HCT116 (cell line): Measurements from ENCODE around the gene GAPDH. TPM values are rescaled to one million over a fixed set of nuclear protein-coding genes. Genes with fewer than 3 reads are reported as not detected.
A peak's percentile ranks its signal among the peaks of the same experiment; 100 is the strongest.

ENCODE experiments used
- ATAC-seq: fragments of 200-7000 bp; cut with Tn5 transposase; 2 replicates; pipeline ENCODE4 v1.9.1; 2020; ENCODE audit warnings: mild to moderate bottlenecking, moderate library complexity
- BruUV-seq: library from RNA; stranded (reverse); fragments of 400-500 nt; replicated peaks from 2 replicates; lab custom pipeline; 2021; lab: Mats Ljungman, UMichigan
- CTCF ChIA-PET: fragments of 300-600 bp; sonication (Branson Sonifier 250); formaldehyde crosslinking; loops from one replicate; lab custom pipeline; 2021; ENCODE audit warnings: antibody characterized with exemption; lab: Charles Lee
- POLR2A ChIA-PET: fragments of 300-600, 350-600 bp; sonication (Branson Sonifier 250); formaldehyde crosslinking; loops from one replicate; lab custom pipeline; 2021; ENCODE audit warnings: antibody characterized with exemption; lab: Charles Lee
- RAD21 ChIA-PET, 2 experiments: fragments of 300-600 bp; sonication (Branson Sonifier 250); formaldehyde crosslinking; loops; one replicate each; lab custom pipeline; 2023; ENCODE audit warnings: low total read pairs in 2 of 2; ENCODE audit not compliant: uncharacterized antibody in 2 of 2, unreplicated experiment in 2 of 2, low non-redundant PET in 1 of 2; lab: Charles Lee
- DNase-seq: peaks from one replicate; pipeline ENCODE4 v3.0.0-alpha.2; 2010; ENCODE audit warnings: low read depth, low spot score
- H2AFZ ChIP-seq: fragments of 200-600 bp; shearing (Covaris generic), sonication (generic); 2 replicates; pipeline ENCODE4 v1.6.1; 2017; ENCODE audit warnings: low read depth, mixed run types, mixed read lengths, antibody characterized with exemption, low read length; ENCODE audit not compliant: poor library complexity, severe bottlenecking
- H3K27ac ChIP-seq: 2 replicates; pipeline ENCODE4 v1.5.1; 2012; ENCODE audit warnings: low read depth, low read length
- H3K27me3 ChIP-seq: fragments of 200-600 bp; sonication (generic); 2 replicates; pipeline ENCODE4 v1.6.1; 2016; ENCODE audit warnings: mixed run types, low read length, mixed read lengths; ENCODE audit not compliant: insufficient read depth
- H3K36me3 ChIP-seq, 2 experiments: fragments of 200-500 bp in 1 of 2; fragments of 200-600 bp in 1 of 2; sonication (Bioruptor generic) in 1 of 2; sonication (generic) in 1 of 2; 2 replicates each; pipeline versions ENCODE4 v1.5.1 to v1.6.1; 2014 to 2016; ENCODE audit warnings: low read length in 2 of 2, inconsistent platforms in 1 of 2, mixed read lengths in 1 of 2, mixed run types in 1 of 2; ENCODE audit not compliant: insufficient read depth in 2 of 2, control insufficient read depth in 1 of 2
- H3K4me1 ChIP-seq, 2 experiments: fragments of 200-600 bp in 1 of 2; sonication (generic) in 1 of 2; 2 replicates each; pipeline versions ENCODE4 v1.5.1 to v1.6.1; 2012 to 2017; ENCODE audit warnings: low read length in 2 of 2, inconsistent platforms in 1 of 2, mild to moderate bottlenecking in 1 of 2, mixed read lengths in 1 of 2, mixed run types in 1 of 2, moderate library complexity in 1 of 2; ENCODE audit not compliant: insufficient read depth in 2 of 2, control insufficient read depth in 1 of 2
- H3K4me2 ChIP-seq: fragments of 200-600 bp; sonication (generic); 2 replicates; pipeline ENCODE4 v1.6.1; 2017; ENCODE audit warnings: mixed run types, low read length, mixed read lengths
- H3K4me3 ChIP-seq, 2 experiments: fragments of 200-600 bp in 1 of 2; sonication (generic) in 1 of 2; replicated peaks in 1 of 2; 2 replicates each; pipeline ENCODE4 v1.5.1; 2011 to 2016; ENCODE audit warnings: low read length in 2 of 2, control low read depth in 1 of 2, low read depth in 1 of 2, mild to moderate bottlenecking in 1 of 2, mixed read lengths in 1 of 2, mixed run types in 1 of 2
- H3K79me2 ChIP-seq: fragments of 200-600 bp; sonication (generic); 2 replicates; pipeline ENCODE4 v1.6.1; 2017; ENCODE audit warnings: mild to moderate bottlenecking, mixed run types, low read length, moderate library complexity, mixed read lengths; ENCODE audit not compliant: insufficient read depth
- H3K9ac ChIP-seq: fragments of 200-600 bp; sonication (generic); 2 replicates; pipeline ENCODE4 v1.6.1; 2016; ENCODE audit warnings: low read length, mixed read lengths
- H3K9me2 ChIP-seq: fragments of 200-600 bp; sonication (generic), shearing (Covaris generic); 2 replicates; pipeline ENCODE4 v1.6.1; 2017; ENCODE audit warnings: mixed run types, mild to moderate bottlenecking, moderate library complexity; ENCODE audit not compliant: insufficient read depth
- H3K9me3 ChIP-seq, 2 experiments: fragments of 200-500 bp in 1 of 2; fragments of 200-600 bp in 1 of 2; sonication (Bioruptor generic) in 1 of 2; sonication (generic) in 1 of 2; 2 replicates each; pipeline ENCODE4 v1.6.1; 2014 to 2017; ENCODE audit warnings: low read length in 2 of 2, mixed read lengths in 2 of 2, inconsistent platforms in 1 of 2, low read depth in 1 of 2, mild to moderate bottlenecking in 1 of 2, mixed run types in 1 of 2, moderate library complexity in 1 of 2; ENCODE audit not compliant: control insufficient read depth in 1 of 2, insufficient read depth in 1 of 2
- H4K20me1 ChIP-seq: fragments of 200-600 bp; sonication (generic), shearing (Covaris generic); 2 replicates; pipeline ENCODE4 v1.6.1; 2017; ENCODE audit warnings: mixed run types, mild to moderate bottlenecking, moderate library complexity; ENCODE audit not compliant: insufficient read depth
- ATF3 ChIP-seq: IDR thresholded peaks from 2 replicates; pipeline ENCODE4 v1.6.1; 2012
- CBX3 ChIP-seq: IDR thresholded peaks from 2 replicates; pipeline ENCODE4 v1.6.1; 2012; ENCODE audit warnings: low read depth
- CEBPB ChIP-seq: IDR thresholded peaks from 2 replicates; pipeline ENCODE4 v1.6.1; 2012; ENCODE audit warnings: low read depth
- CTCF ChIP-seq, 3 experiments: fragments of 200-600 bp in 1 of 3; sonication (generic) in 1 of 3; IDR thresholded peaks in 2 of 3; conservative IDR thresholded peaks in 1 of 3; 2 replicates each; pipeline ENCODE4 v1.5.1; 2012 to 2017; ENCODE audit warnings: low read depth in 2 of 3, low read length in 2 of 3, antibody characterized with exemption in 1 of 3, borderline replicate concordance in 1 of 3, control low read depth in 1 of 3, mild to moderate bottlenecking in 1 of 3, mixed read lengths in 1 of 3, mixed run types in 1 of 3, moderate library complexity in 1 of 3; ENCODE audit not compliant: insufficient read depth in 1 of 3
- ELF1 ChIP-seq: IDR thresholded peaks from 2 replicates; pipeline ENCODE4 v1.6.1; 2012; ENCODE audit warnings: low read depth, borderline replicate concordance
- EZH2phosphoT487 ChIP-seq: fragments of 200-600 bp; IDR thresholded peaks from 2 replicates; pipeline ENCODE4 v1.6.1; 2018; ENCODE audit warnings: antibody characterized with exemption, borderline replicate concordance
- MAX ChIP-seq: IDR thresholded peaks from 2 replicates; pipeline ENCODE4 v1.6.1; 2012
- POLR2A ChIP-seq: IDR thresholded peaks from 2 replicates; pipeline ENCODE4 v1.7.0; 2011; ENCODE audit warnings: borderline replicate concordance; ENCODE audit not compliant: insufficient read depth, insufficient read length; ENCODE audit errors: extremely low read depth
- POLR2AphosphoS5 ChIP-seq: IDR thresholded peaks from 2 replicates; pipeline ENCODE4 v1.6.1; 2011; ENCODE audit warnings: mild to moderate bottlenecking, low read depth, low read length, moderate library complexity
- RAD21 ChIP-seq: IDR thresholded peaks from 2 replicates; pipeline ENCODE4 v1.6.1; 2012; ENCODE audit warnings: low read depth, mild to moderate bottlenecking
- SRF ChIP-seq: IDR thresholded peaks from 2 replicates; pipeline ENCODE4 v1.6.1; 2012; ENCODE audit warnings: low read depth
- ZBTB33 ChIP-seq: IDR thresholded peaks from 2 replicates; pipeline ENCODE4 v1.6.1; 2011; ENCODE audit warnings: mild to moderate bottlenecking, low read length, moderate library complexity; ENCODE audit not compliant: insufficient replicate concordance; ENCODE audit errors: extremely low read depth
- ZFX ChIP-seq: fragments of 450-650 bp; IDR thresholded peaks from 2 replicates; pipeline ENCODE4 v1.6.1; 2017
- ZNF274 ChIP-seq: fragments of 200-500 bp; sonication (Bioruptor generic); IDR thresholded peaks from 2 replicates; pipeline ENCODE4 v1.6.1; 2014; ENCODE audit warnings: mild to moderate bottlenecking, low read depth, low read length, inconsistent platforms
- intact Hi-C: fragments of 100-400 bp; cut with micrococcal nuclease; formaldehyde crosslinking; loops from 2 replicates; pipeline ENCODE4 v1.10.0; 2022
- total RNA-seq: library from RNA; stranded (reverse); gene quantifications from one replicate; pipeline ENCODE4 v1.2.1, GENCODE V29; 2021; ENCODE audit not compliant: unreplicated experiment

Gene GAPDH
- total RNA-seq, 1 experiment from 2014 or later = 5,901 TPM

- peak overlapping the region in 1 of 2 experiments; percentile 23; a peak in 1 of 4 replicates for H3K4me3 ChIP-seq
- TF ChIP-seq ELF1 (no peak), CTCF (IDR thresholded peaks at IDR 0.05 in 2 of 3, conservative IDR thresholded peaks at IDR 0.05 in 1 of 3; ENCODE audit: borderline replicate concordance in 1 of 3, insufficient read depth in 1 of 3, low read depth in 2 of 3, low read length in 2 of 3) (no peak), ZNF274 (no peak), ZFX (no peak), CBX3 (no peak), ATF3 (no peak), SRF (no peak), MAX (no peak), POLR2A (no peak), RAD21 (no peak), CEBPB (no peak), POLR2AphosphoS5 (no peak), EZH2phosphoT487 (no peak), ZBTB33 (no peak)
- no peak for DNase-seq
- CTCF ChIA-PET = interaction anchor here (2.0 kb wide), 1 partner anchor 9 kb away, joined by 10 read pairs; no protein-coding TSS in a partner anchor
- H4K20me1 ChIP-seq = no peaks in the 10 kb centered on the region
- H3K4me1 ChIP-seq = peaks cover 7 to 28% of the 10 kb centered on the region in 2 experiments
- POLR2A ChIA-PET = interaction anchor here (0.7 to 8.9 kb wide), 2 partner anchors 10 to 509 kb away, joined by 3 to 84 read pairs; partner anchors contain the start of gene GAPDH
- no peaks in the 10 kb centered on the region for H3K9me2 ChIP-seq
- H3K4me2 ChIP-seq = peak overlapping the region; percentile 62
- no peak for ATAC-seq
- no peak overlapping the region for H3K27ac ChIP-seq
- RAD21 ChIA-PET = no interaction called here
- H3K27me3 ChIP-seq = no peaks in the 10 kb centered on the region
- no TSS peak for BruUV-seq
- peak overlapping the region; percentile 40 for H3K9ac ChIP-seq
- H3K36me3 ChIP-seq = no peaks in the 10 kb centered on the region
- H2AFZ ChIP-seq = no peak overlapping the region
- no peaks in the 10 kb centered on the region for H3K79me2 ChIP-seq
- intact Hi-C loops = no loop called here
- no peaks in the 10 kb centered on the region for H3K9me3 ChIP-seq
These were observed 13.2 kb downstream of the GAPDH start for GRCh38 chr12:6547566-6547965.
